ENCODE measurements around the gene SLC12A9.

GRCh38 chr7:100879685-100880261 lies 27.3 kb downstream of the SLC12A9 start:
- TF ChIP-seq NANOG (IDR thresholded peaks at IDR 0.05; ENCODE audit: borderline replicate concordance) (no peak), CTCF (conservative IDR thresholded peaks at IDR 0.05; ENCODE audit: low read depth in 2 of 2) (no peak)

Data from GM23338 (cell line).